Right hindlimb (tissue), 1 donor: Measurements from ENCODE around the gene KRT82.

Experiments used
- DNase-seq: peaks from one replicate; pipeline ENCODE4 v3.0.0-alpha.2; 2018

The KRT82 gene

GRCh38 chr12:52407918-52408317, 1.8 kb upstream of the KRT82 start:
- DNase-seq: no peak

DNA sequence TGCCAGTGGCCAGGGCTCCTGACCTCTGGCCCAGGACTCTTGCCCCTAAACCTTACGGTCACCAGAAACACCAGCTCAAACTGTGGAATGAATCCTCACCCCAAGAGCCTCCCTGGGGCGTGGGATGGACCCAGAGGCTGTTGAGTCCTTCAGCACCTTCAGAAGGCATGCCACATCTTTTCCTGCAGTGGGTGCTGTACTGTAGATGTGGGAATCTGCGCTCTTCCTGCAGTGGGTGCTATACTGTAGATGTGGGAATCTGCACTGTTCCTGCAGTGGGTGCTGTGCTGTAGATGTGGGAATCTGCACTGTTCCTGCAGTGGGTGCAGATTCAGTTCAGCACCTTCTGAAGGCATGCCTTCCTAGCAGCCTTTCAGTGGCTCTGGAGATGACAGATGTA, 1.2 kb downstream of the KRT82 start:
- no peak for DNase-seq

GRCh38 chr12:52403561-52403960, 2.6 kb downstream of the KRT82 start:
- DNase-seq: no peak

DNA sequence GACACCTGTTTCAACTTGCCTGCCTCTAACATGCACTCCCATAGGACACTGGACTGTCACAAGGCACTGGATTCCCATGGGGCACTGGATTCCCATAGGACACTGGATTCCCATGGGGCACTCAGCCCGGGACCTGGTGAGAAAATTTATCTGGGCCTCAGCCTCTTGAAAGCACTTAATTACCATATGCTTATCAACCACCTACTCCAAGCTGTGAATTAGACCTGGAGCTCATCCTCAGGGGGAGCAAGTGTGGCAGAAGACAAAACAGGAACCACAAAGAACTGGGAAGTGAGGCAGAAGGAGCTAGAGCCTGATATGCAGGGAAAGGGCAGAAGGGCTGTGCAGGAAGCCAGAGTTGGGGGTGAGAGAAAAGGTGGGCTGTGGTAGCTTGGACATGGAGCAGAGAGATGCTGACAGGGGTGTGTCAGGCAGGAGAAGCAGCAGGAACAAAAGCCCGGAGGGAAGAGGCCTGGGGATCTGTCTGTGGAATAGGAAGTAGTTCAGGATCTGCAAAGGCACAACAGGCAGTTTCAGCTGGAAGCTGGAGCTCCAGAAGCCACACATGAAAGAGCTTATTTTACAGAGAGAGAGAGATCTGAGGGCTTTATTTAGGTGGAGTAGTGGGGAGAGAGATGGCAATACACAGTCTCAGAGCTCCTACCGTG, 3.1 kb downstream of the KRT82 start:
- no peak for DNase-seq

DNA sequence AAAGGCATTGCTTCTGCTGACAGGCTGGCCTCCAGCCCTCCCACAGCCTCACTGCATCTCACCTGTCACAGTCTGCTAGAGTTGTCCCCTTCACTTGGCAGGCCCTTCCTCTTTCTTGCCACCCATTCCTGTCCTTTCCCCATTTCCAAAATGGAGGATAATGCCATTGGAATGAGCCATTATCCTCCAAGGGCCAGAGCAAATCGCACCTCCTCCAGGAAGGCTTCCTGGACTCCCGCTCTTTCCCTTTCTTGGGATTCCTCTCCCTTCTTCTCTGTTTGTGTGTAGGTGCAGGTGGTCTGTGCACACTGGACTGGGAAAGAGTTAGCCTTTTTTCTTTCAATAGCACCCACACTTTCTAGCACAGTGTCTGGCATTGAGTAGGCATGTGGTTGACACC, 3.8 kb downstream of the KRT82 start:
- DNase-seq: no peak

GRCh38 chr12:52401926-52402325, 4.2 kb downstream of the KRT82 start:
- DNase-seq: no peak

GRCh38 chr12:52401526-52401925, 4.6 kb downstream of the KRT82 start:
- DNase-seq: no peak

DNA sequence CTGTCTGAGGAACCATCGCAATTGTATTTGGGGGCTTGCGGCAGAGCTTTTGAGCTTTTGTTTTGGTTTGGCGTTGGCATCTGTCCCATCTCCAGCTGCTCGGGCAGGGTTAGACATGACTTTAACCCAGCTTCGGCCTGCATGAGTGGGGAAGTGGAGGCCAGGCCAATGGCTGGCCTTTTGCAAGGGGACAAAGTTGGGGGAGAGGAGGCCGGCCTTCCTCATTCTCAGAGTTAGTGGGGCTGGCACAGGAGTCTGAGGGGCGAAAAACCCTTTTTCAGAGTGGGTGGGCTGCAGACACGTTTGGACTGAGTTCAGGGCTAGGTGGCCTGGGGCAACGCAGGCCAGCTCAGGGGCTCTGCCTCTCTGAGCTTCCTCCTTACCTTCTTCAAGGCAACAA, 5.2 kb downstream of the KRT82 start:
- no peak for DNase-seq

- no peak for DNase-seq
These were observed 6.4 kb downstream of the KRT82 start for GRCh38 chr12:52399756-52400155.

- DNase-seq: no peak
These were observed 8.0 kb downstream of the KRT82 start for GRCh38 chr12:52398176-52398575.

GRCh38 chr12:52396656-52397055, 9.5 kb downstream of the KRT82 start:
- no peak for DNase-seq

GRCh38 chr12:52395761-52396434, 10.2 kb downstream of the KRT82 start:
- no peak for DNase-seq

DNA sequence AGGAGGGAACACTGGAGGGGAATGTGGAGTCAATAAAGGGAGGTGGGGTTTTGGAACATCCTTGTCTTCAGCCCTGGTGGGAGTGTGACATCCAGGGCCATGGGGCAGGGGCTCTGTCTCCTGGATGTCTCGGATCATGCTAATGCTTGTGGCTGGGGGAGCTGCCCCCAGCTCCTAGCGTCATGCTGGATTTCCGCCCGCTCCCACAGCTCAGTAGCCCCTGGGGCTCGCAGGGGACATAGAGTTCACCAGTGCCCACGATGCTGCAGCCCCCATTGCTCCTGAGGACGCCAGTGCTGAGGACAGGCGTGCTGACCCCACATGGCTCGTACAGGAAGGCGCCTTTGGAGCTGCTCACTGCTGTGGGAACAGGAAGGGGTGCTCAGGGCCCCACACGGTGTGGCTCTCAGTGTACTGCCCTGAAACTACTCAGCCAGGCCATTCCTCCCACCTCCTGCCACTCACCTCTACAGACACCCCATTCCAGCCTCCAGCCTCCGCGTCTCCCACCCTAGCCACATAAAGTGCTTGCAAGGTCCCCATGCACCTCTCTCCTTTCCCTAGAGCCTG, 11.2 kb downstream of the KRT82 start:
- DNase-seq: no peak

- no peak for DNase-seq
These were observed 13.6 kb downstream of the KRT82 start for GRCh38 chr12:52392465-52393007.

DNA sequence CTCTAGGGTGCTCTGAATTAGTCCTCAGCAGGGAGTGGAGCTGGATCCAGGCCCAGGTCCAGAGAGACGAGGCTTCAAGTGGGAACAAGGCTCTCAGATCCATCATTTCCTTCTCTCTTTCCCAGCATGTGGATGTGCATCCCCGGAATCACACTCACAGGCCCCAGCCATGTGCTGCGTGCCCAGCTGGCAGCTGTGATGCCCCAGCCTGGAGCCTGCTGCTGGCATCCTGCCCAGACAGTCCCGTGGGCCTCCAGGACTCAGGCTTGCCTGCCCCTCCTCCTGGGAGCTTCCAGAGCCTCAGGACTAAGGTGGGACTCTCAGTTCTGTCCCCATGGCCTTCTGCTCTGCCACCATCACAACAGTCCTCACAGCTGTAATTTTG, 14.5 kb downstream of the KRT82 start:
- peak; percentile 72 for DNase-seq

DNA sequence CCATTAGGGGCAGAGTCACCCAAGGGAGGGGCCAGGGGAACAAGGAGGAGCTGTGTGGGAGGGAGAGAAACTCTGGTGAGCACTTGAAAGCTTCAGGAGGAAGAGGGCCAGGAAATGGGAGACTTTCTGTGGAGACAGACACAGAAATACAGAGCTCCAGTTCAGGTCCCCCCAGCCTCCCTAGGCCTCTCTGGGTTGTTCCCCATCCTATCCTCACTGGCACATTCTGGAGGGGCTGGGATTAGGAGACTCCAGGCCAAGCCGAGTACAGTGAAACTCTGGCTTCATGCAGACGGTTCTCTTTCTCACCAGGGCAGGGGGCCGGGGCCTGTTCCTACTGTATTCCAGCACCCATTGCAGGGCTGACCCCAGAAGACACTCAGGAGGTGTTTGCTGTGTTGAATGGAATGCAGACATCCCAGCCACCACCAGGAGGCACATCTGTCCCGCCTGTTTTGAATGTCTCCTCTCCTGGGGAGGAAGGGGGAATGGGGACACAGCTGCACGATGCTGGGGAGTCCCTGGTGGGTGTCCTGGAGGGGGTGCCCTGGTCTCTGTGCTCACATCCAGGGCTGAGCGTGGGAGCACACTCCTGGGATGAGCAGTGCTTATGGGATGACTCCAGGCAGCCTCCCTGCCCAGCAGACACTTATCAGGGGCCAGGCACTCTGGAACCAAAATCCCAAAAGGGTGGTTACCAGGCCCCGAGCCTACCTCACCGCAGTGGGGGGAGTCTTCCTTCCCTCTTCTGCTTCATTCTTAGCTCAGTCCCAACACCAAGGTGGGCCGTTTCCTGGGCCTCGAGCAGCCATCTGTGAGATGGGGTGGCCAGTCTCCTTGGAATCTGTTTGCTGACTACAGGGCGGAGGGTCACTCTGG, 15.2 kb downstream of the KRT82 start:
- no peak for DNase-seq

- no peak for DNase-seq
These were observed 16.6 kb downstream of the KRT82 start for GRCh38 chr12:52389313-52390207.

- no peak for DNase-seq
These were observed 18.3 kb downstream of the KRT82 start for GRCh38 chr12:52387859-52388258.

- no peak for DNase-seq
These were observed 20.9 kb downstream of the KRT82 start, which contains the start of gene KRT84 for GRCh38 chr12:52385226-52385702. Gene KRT84 (minus strand): TSS chr12:52385652. CDS start chr12:52385585, 67 bp downstream.

- DNase-seq: no peak
These were observed 22.8 kb downstream of the KRT82 start for GRCh38 chr12:52383331-52383730.

DNA sequence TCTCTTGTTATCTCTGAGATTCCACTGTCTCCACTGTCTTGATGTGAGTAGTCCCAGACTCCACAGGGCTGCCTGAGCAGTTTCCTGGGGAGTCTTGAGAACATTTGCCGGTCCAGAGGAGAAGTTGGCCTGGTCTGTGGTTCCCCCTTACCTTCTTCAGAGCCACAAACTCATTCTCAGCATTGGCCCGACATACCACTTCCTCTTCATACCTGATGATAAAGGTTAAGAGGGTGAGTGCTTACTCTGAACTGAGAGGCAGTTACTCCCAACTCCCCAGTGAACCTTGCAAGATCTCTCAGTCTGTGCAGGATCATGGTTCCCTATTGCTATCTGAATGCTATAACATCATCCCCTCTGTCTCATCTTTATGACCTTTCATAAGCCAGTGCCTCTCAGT, 23.3 kb downstream of the KRT82 start:
- DNase-seq: no peak

GRCh38 chr12:52381206-52381605, 24.9 kb downstream of the KRT82 start:
- DNase-seq: no peak
